Right lobe of liver (tissue), 6 donors: ENCODE data around the gene PRKCA. TPM values are rescaled to one million over a fixed set of nuclear protein-coding genes. Genes with fewer than 3 reads are reported as not detected.

Experiments used
- ATAC-seq, 4 donors: fragments of 200-7000 bp; cut with Tn5 transposase; one replicate each; pipeline ENCODE4 v1.9.1; 2020; ENCODE audit warnings: mild to moderate bottlenecking in 4 of 4, moderate library complexity in 4 of 4
- DNase-seq, 3 donors: peaks; one replicate each; pipeline ENCODE4 v3.0.0-alpha.2; 2020
- H3K27ac ChIP-seq, 3 donors: fragments of 200-600 bp; one replicate each; pipeline ENCODE4 v1.8.0; 2022
- H3K27me3 ChIP-seq, 2 donors: fragments of 200-600 bp; one replicate each; pipeline ENCODE4 v1.8.0; 2022
- H3K36me3 ChIP-seq, 4 donors: fragments of 200-600 bp; sonication (generic) in 1 of 4; one replicate each; pipeline versions ENCODE4 v1.5.1 to v1.8.0; 2017 to 2022; ENCODE audit warnings: control low read depth in 1 of 4
- H3K4me1 ChIP-seq, 4 donors: fragments of 200-600 bp; sonication (generic) in 1 of 4; one replicate each; pipeline versions ENCODE4 v1.5.1 to v1.8.0; 2017 to 2022; ENCODE audit warnings: control low read depth in 1 of 4
- H3K4me3 ChIP-seq, 3 donors: fragments of 200-600 bp; one replicate each; pipeline ENCODE4 v1.8.0; 2022
- H3K9me3 ChIP-seq, 4 donors: fragments of 200-600 bp; sonication (generic) in 1 of 4; one replicate each; pipeline versions ENCODE4 v1.5.1 to v1.8.0; 2017 to 2022; ENCODE audit warnings: control low read depth in 1 of 4
- POLR2A ChIP-seq: fragments of 450-650 bp; IDR thresholded peaks from one replicate; pipeline ENCODE4 v1.6.1; 2017; ENCODE audit warnings: antibody characterized with exemption, mild to moderate bottlenecking
- WGBS: methylation state at CpG from one replicate; pipeline ENCODE4 v1.1.6; 2018; ENCODE audit warnings: low coverage, low lambda C conversion rate; ENCODE audit not compliant: insufficient coverage; ENCODE audit errors: missing lambda C conversion rate; 5-methylcytosine and 5-hydroxymethylcytosine counted together
- intact Hi-C, 2 donors: fragments of 100-400 bp; cut with DNase I; formaldehyde crosslinking; loops; one replicate each; pipeline versions ENCODE4 v1.11.2 to v1.14.1; 2022
- total RNA-seq, 6 experiments: library from RNA; depleted of rRNA in 2 of 6; stranded (reverse); fragments of >200 nt in 2 of 6; fragmentation: NEBNext Ultra II Directional in 3 of 6; extraction: Animal tissue kit (Norgen Biotek cat#: 25700) in 3 of 6; gene quantifications; one replicate each; pipeline versions ENCODE4 v1.1.0 to v1.2.4, GENCODE V29; 2016 to 2023
- TF ChIP-seq, protein P1 (sequence below), 4 donors: fragments of 200-600 bp in 3 of 4; fragments of 450-650 bp in 1 of 4; IDR thresholded peaks; one replicate each; pipeline versions ENCODE4 v1.5.1 to v1.8.0; 2016 to 2022; ENCODE audit warnings: antibody characterized with exemption in 4 of 4, mild to moderate bottlenecking in 2 of 4
- donor health status: DM: no; HTN: yes; CAD: no.
- donor health status: DM: no; HTN: no; CAD: no.
- donor health status: DM: no; HTN: no; CAD: no.
- donor health status: DM: no; HTN: yes; CAD: no.
- donor health status: DM: no; HTN: yes; CAD: no.

Gene PRKCA
- total RNA-seq, 6 experiments from 2014 or later = 11.7 to 23.0 (median 18.7) TPM

DNA sequence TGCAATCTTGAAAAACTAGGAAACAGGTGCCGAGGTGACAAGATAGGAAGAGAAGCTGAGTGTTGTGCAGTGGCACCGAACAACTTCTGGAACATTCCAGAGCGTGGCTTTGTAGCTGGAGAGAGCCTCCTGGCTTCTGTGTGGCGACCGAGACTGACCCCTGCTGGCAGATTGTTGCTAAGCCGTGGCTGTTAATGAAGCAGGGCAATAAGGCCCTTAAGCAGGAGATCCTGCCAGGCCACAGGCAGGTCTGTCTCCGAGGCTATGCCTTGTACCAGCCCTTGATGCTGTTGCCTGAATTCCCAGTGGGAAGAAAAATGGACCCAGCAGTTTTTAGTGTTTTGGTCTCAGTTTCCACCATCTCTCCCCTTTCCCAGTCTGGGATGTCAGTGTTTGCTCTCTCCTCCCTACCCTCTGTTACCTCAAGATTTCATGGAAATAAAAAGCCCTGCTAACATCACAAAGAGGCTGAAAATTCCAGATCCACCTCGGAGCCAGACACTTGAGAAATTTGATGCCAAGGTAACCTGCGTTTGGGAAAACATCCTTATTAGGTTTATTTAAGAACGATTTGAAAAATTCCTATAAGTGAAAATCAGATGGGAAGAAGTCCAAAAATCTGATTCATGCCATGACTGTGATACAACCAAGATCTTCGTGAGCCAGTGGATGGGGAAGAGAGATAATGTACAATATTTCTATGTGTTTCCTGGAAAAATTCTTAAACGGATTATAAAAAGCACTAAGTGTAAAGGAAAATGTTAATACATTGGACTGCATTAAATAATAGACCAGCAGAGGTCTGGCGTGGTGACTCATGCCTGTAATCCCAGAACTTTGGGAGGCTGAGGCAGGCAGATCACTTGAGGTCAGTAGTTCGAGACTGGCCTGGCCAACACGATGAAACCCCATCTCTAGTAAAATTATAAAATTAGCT, 265.1 kb downstream of the PRKCA start:
- Histone ChIP-seq H3K4me3 (no peak overlapping the region), H3K9me3 (no peaks in the 10 kb centered on the region), H3K4me1 (no peaks in the 10 kb centered on the region), H3K27me3 (no peaks in the 10 kb centered on the region), H3K36me3 (no peaks in the 10 kb centered on the region), H3K27ac (peak overlapping the region in 1 of 3 donors; percentile 2)
- DNase-seq (peak; percentile 79 to 90 (median 85)), ATAC-seq (peak; percentile 96 to 99 (median 98))
- 43% methylated on average over 10 of the region's 15 CpGs for WGBS
- intact Hi-C loops = loop anchor here in 1 of 2 donors (10.0 kb wide), 1 partner anchor 303 kb away; no protein-coding TSS in a partner anchor
- TF ChIP-seq POLR2A = no peak
- TF ChIP-seq, protein P1, sequence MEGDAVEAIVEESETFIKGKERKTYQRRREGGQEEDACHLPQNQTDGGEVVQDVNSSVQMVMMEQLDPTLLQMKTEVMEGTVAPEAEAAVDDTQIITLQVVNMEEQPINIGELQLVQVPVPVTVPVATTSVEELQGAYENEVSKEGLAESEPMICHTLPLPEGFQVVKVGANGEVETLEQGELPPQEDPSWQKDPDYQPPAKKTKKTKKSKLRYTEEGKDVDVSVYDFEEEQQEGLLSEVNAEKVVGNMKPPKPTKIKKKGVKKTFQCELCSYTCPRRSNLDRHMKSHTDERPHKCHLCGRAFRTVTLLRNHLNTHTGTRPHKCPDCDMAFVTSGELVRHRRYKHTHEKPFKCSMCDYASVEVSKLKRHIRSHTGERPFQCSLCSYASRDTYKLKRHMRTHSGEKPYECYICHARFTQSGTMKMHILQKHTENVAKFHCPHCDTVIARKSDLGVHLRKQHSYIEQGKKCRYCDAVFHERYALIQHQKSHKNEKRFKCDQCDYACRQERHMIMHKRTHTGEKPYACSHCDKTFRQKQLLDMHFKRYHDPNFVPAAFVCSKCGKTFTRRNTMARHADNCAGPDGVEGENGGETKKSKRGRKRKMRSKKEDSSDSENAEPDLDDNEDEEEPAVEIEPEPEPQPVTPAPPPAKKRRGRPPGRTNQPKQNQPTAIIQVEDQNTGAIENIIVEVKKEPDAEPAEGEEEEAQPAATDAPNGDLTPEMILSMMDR (IDR thresholded peaks at IDR 0.05) = peak; percentile 81 to 89 (median 88)

DNA sequence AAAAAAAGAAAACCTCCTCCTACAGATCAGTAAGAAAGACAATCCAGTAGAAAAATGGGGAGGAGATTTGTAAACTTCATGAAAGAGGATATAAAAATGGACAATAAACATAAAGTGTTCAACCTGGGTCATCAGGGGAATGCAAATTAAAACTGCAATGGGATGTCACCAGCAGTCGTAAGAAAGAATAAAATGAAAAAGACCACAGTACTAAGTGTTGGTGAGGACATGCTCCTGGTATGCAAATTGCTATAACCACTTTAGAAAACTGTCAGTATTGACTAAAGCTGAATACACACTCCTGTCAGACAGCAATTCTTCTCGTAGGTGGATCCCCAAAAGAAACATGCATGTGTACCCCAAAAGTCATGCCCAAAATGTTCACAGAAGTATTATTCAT, 267.2 kb downstream of the PRKCA start:
- Histone ChIP-seq H3K9me3 (no peaks in the 10 kb centered on the region), H3K36me3 (no peaks in the 10 kb centered on the region), H3K4me3 (no peak overlapping the region), H3K27me3 (no peaks in the 10 kb centered on the region), H3K27ac (no peak overlapping the region), H3K4me1 (no peaks in the 10 kb centered on the region)
- WGBS = 100% methylated on average over 1 of the region's 2 CpGs
- ATAC-seq = no peak
- TF ChIP-seq POLR2A = no peak
- TF ChIP-seq, protein P1 (IDR thresholded peaks at IDR 0.05) = no peak
- intact Hi-C loops = loop anchor here in 1 of 2 donors (10.0 kb wide), 1 partner anchor 305 kb away; no protein-coding TSS in a partner anchor
- no peak for DNase-seq

DNA sequence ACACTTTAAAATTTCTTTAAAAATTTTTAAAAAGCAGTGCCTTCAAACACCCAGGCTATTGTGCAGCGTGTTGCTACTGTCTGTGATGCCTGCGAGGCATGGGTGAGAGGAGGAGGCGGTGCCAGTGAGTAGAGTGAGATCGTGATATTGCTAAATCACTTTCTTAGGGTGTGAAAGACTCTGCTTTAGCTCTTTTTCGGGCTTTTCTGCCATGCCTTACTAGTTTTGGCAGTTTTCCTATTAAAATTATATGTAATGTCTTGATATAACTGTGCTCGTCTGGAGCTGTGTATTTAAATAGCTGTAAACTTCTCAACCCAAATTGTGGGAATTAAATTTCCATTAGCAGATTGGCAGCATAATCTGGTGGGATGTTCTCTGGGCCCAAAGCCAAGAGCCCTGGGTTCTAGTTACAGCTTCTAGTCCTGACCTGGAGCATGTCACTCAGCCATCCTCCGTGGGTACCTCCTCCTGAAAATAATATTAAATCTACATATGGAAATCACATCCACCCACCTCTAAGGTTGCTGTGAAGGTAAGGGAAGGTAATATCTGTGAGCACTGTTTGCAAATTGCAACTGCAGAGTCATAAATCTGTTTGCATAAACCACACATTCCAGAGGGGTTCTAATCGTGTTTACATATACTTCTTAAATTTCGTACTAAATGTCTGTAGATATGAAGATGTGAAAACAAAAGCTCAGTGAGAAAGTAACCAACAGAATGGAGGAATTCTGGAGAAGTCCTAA, 268.2 kb downstream of the PRKCA start:
- no peak for DNase-seq

DNA sequence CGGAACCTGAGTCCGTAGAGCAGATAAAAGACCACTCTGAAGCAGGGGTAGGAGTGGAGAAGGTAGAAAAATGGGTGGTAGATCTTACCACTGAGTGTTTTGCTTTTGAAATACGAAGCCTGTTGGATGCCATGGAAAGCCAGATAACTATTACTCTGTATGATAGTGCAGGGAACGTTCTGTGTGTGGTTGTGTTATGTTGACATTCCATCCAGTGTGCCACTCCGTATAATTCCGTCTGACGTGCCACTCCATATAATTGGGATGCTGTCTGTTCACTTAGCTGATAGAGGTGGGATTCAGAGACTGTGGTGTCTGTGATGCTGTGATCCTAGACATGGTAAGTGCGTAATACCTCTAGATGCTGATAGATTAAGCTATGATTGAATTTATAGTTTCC, 269.3 kb downstream of the PRKCA start:
- H3K4me3 ChIP-seq = no peak overlapping the region
- ATAC-seq = no peak
- intact Hi-C loops = no loop called here
- no peak for DNase-seq
- no peaks in the 10 kb centered on the region for H3K4me1 ChIP-seq
- H3K9me3 ChIP-seq = no peaks in the 10 kb centered on the region
- 93% methylated on average over 6 of the region's 8 CpGs for WGBS
- H3K27me3 ChIP-seq = no peaks in the 10 kb centered on the region
- TF ChIP-seq POLR2A = no peak
- TF ChIP-seq, protein P1 (IDR thresholded peaks at IDR 0.05) = no peak
- no peaks in the 10 kb centered on the region for H3K36me3 ChIP-seq
- H3K27ac ChIP-seq = no peak overlapping the region

More for the DNA sequence above, 268.2 kb downstream of the PRKCA start:
- H3K27ac ChIP-seq = no peak overlapping the region
- TF ChIP-seq, protein P1 (IDR thresholded peaks at IDR 0.05) = no peak
- no peaks in the 10 kb centered on the region for H3K4me1 ChIP-seq
- 79% methylated on average over 9 of the region's 9 CpGs for WGBS
- no peak overlapping the region for H3K4me3 ChIP-seq
- ATAC-seq = no peak
- no peaks in the 10 kb centered on the region for H3K9me3 ChIP-seq
- intact Hi-C loops = no loop called here
- no peaks in the 10 kb centered on the region for H3K36me3 ChIP-seq
- H3K27me3 ChIP-seq = no peaks in the 10 kb centered on the region
